ENCODE results near the gene PPARD.

- TF ChIP-seq POLR2AphosphoS5 (IDR thresholded peaks at IDR 0.05) = no peak
- TF ChIP-seq CTCF (IDR thresholded peaks at IDR 0.05) = no peak
- no peak for TF ChIP-seq POLR2A (IDR thresholded peaks at IDR 0.05)
These were observed 42.7 kb upstream of the PPARD start for GRCh38 chr6:35299674-35300073.
